Central memory CD8-positive, alpha-beta T cell (primary cell): ENCODE data around the gene RAB3D.

Source experiments
- ATAC-seq: fragments of 150-1000 bp; cut with Tn5 transposase; replicated peaks from 2 replicates; pipeline ENCODE4 v1.10.0; 2022; ENCODE audit warnings: mild to moderate bottlenecking, moderate FRiP score, moderate number of reproducible peaks; ENCODE audit not compliant: poor library complexity, severe bottlenecking; ENCODE audit errors: extremely low read depth
- DNase-seq, 2 donors: peaks; one replicate each; pipeline ENCODE4 v3.0.0; 2021; ENCODE audit warnings: low spot score in 2 of 2
- H3K27ac Mint-ChIP-seq: one replicate; pipeline ENCODE4 v1.8.0; 2022; ENCODE audit warnings: low read depth, mild to moderate bottlenecking, moderate library complexity, mixed read lengths
- H3K27me3 Mint-ChIP-seq: one replicate; pipeline ENCODE4 v1.8.0; 2022; ENCODE audit warnings: mixed read lengths
- H3K36me3 Mint-ChIP-seq: one replicate; pipeline ENCODE4 v1.8.0; 2022; ENCODE audit warnings: mild to moderate bottlenecking, moderate library complexity, mixed read lengths; ENCODE audit not compliant: insufficient read depth
- H3K4me1 Mint-ChIP-seq: one replicate; pipeline ENCODE4 v1.8.0; 2022; ENCODE audit warnings: mixed read lengths
- H3K4me3 Mint-ChIP-seq: one replicate; pipeline ENCODE4 v1.8.0; 2022; ENCODE audit warnings: mild to moderate bottlenecking, moderate library complexity, mixed read lengths
- H3K9me3 Mint-ChIP-seq: one replicate; pipeline ENCODE4 v1.8.0; 2022; ENCODE audit warnings: mixed read lengths

The RAB3D gene

GRCh38 chr19:11377237-11377636, 37.8 kb upstream of the RAB3D start:
- Mint-ChIP-seq H3K4me1 (peaks cover 34% of the 10 kb centered on the region), H3K4me3 (no peak overlapping the region), H3K27me3 (no peaks in the 10 kb centered on the region), H3K36me3 (peaks cover 25% of the 10 kb centered on the region), H3K9me3 (no peaks in the 10 kb centered on the region), H3K27ac (peak overlapping the region; percentile 20)
- ATAC-seq (no peak), DNase-seq (no peak)

- peak; percentile 47 to 68 for DNase-seq
- Mint-ChIP-seq H3K9me3 (no peaks in the 10 kb centered on the region), H3K4me3 (no peak overlapping the region), H3K4me1 (peaks cover 18% of the 10 kb centered on the region), H3K27ac (no peak overlapping the region), H3K27me3 (no peaks in the 10 kb centered on the region), H3K36me3 (peaks cover 12% of the 10 kb centered on the region)
- peak; percentile 59 for ATAC-seq
Observed at GRCh38 chr19:11375143-11375948, 35.9 kb upstream of the RAB3D start.

GRCh38 chr19:11374433-11375142, 35.1 kb upstream of the RAB3D start, which contains the start of gene SWSAP1:
TSS of gene SWSAP1 (plus strand) at chr19:11374666. CDS start at chr19:11374681, 15 bp downstream.
- no peaks in the 10 kb centered on the region for H3K9me3 Mint-ChIP-seq
- H3K27me3 Mint-ChIP-seq = no peaks in the 10 kb centered on the region
- H3K4me3 Mint-ChIP-seq = no peak within 1 kb of the TSS
- DNase-seq (peak; percentile 94 to 97), ATAC-seq (peak; percentile 92)
- H3K4me1 Mint-ChIP-seq = peaks cover 12% of the 10 kb centered on the region
- peaks cover 9% of the 10 kb centered on the region for H3K36me3 Mint-ChIP-seq
- peak within 1 kb of the TSS; percentile 5 for H3K27ac Mint-ChIP-seq

- peaks cover 9% of the 10 kb centered on the region for H3K36me3 Mint-ChIP-seq
- H3K9me3 Mint-ChIP-seq = no peaks in the 10 kb centered on the region
- ATAC-seq = no peak
- H3K27ac Mint-ChIP-seq = no peak overlapping the region
- peaks cover 12% of the 10 kb centered on the region for H3K4me1 Mint-ChIP-seq
- no peaks in the 10 kb centered on the region for H3K27me3 Mint-ChIP-seq
- no peak overlapping the region for H3K4me3 Mint-ChIP-seq
- DNase-seq = no peak
Observed at GRCh38 chr19:11373885-11374432, 34.5 kb upstream of the RAB3D start.

GRCh38 chr19:11373166-11373884, 33.9 kb upstream of the RAB3D start:
- Mint-ChIP-seq H3K4me3 (no peak overlapping the region), H3K27me3 (no peaks in the 10 kb centered on the region), H3K4me1 (peaks cover 12% of the 10 kb centered on the region), H3K9me3 (no peaks in the 10 kb centered on the region), H3K36me3 (peaks cover 9% of the 10 kb centered on the region), H3K27ac (peak overlapping the region; percentile 5)
- DNase-seq (no peak), ATAC-seq (no peak)

- no peak overlapping the region for H3K4me3 Mint-ChIP-seq
- H3K9me3 Mint-ChIP-seq = no peaks in the 10 kb centered on the region
Observed at GRCh38 chr19:11370744-11371143, 31.3 kb upstream of the RAB3D start.

GRCh38 chr19:11367528-11367927, 28.1 kb upstream of the RAB3D start:
- Mint-ChIP-seq H3K27ac (no peak overlapping the region), H3K4me3 (no peak overlapping the region), H3K4me1 (no peaks in the 10 kb centered on the region), H3K9me3 (no peaks in the 10 kb centered on the region), H3K36me3 (peaks cover 8% of the 10 kb centered on the region), H3K27me3 (no peaks in the 10 kb centered on the region)
- ATAC-seq (no peak), DNase-seq (no peak)

More at GRCh38 chr19:11370744-11371143, 31.3 kb upstream of the RAB3D start:
- no peak overlapping the region for H3K27ac Mint-ChIP-seq
- peaks cover 12% of the 10 kb centered on the region for H3K36me3 Mint-ChIP-seq
- H3K27me3 Mint-ChIP-seq = no peaks in the 10 kb centered on the region
- ATAC-seq = no peak
- H3K4me1 Mint-ChIP-seq = peaks cover 4% of the 10 kb centered on the region
- DNase-seq = no peak

- H3K4me1 Mint-ChIP-seq = no peaks in the 10 kb centered on the region
Observed at GRCh38 chr19:11365557-11366117, 26.2 kb upstream of the RAB3D start.

GRCh38 chr19:11364935-11365334, 25.5 kb upstream of the RAB3D start:
- no peaks in the 10 kb centered on the region for H3K9me3 Mint-ChIP-seq

More at GRCh38 chr19:11365557-11366117, 26.2 kb upstream of the RAB3D start:
- no peak for DNase-seq
- Mint-ChIP-seq H3K9me3 (no peaks in the 10 kb centered on the region), H3K36me3 (peaks cover 6% of the 10 kb centered on the region), H3K27me3 (no peaks in the 10 kb centered on the region), H3K27ac (no peak overlapping the region), H3K4me3 (no peak overlapping the region)
- no peak for ATAC-seq

GRCh38 chr19:11364296-11364904, 24.9 kb upstream of the RAB3D start:
- no peaks in the 10 kb centered on the region for H3K27me3 Mint-ChIP-seq
- H3K9me3 Mint-ChIP-seq = no peaks in the 10 kb centered on the region
- no peak overlapping the region for H3K4me3 Mint-ChIP-seq
- no peak overlapping the region for H3K27ac Mint-ChIP-seq
- DNase-seq (no peak), ATAC-seq (no peak)
- H3K36me3 Mint-ChIP-seq = peaks cover 6% of the 10 kb centered on the region
- no peaks in the 10 kb centered on the region for H3K4me1 Mint-ChIP-seq

More at GRCh38 chr19:11364935-11365334, 25.5 kb upstream of the RAB3D start:
- Mint-ChIP-seq H3K4me1 (no peaks in the 10 kb centered on the region), H3K4me3 (no peak overlapping the region), H3K27me3 (no peaks in the 10 kb centered on the region), H3K27ac (no peak overlapping the region), H3K36me3 (peaks cover 6% of the 10 kb centered on the region)
- DNase-seq (no peak), ATAC-seq (no peak)

- H3K9me3 Mint-ChIP-seq = no peaks in the 10 kb centered on the region
- no peaks in the 10 kb centered on the region for H3K27me3 Mint-ChIP-seq
- no peak overlapping the region for H3K27ac Mint-ChIP-seq
Observed at GRCh38 chr19:11363881-11364280, 24.4 kb upstream of the RAB3D start.

More at GRCh38 chr19:11363881-11364280, 24.4 kb upstream of the RAB3D start:
- Mint-ChIP-seq H3K4me3 (no peak overlapping the region), H3K36me3 (peaks cover 6% of the 10 kb centered on the region), H3K4me1 (no peaks in the 10 kb centered on the region)
- ATAC-seq (no peak), DNase-seq (no peak)
